ENCODE results near the gene MBTPS2.

Gene MBTPS2

GRCh38 chrX:21905313-21905712 is 65.9 kb downstream of the MBTPS2 start:
- Histone ChIP-seq H3K27ac (ENCODE audit: low read length, poor library complexity, severe bottlenecking) (no peak overlapping the region), H3K36me3 (ENCODE audit: control insufficient read depth in 1 of 2, insufficient read depth in 2 of 2, low read depth in 1 of 2, low read length in 2 of 2) (no peaks in the 10 kb centered on the region), H2AFZ (ENCODE audit: low read depth, low read length) (no peak overlapping the region), H3K23ac (ENCODE audit: low read length in 2 of 2) (no peak overlapping the region), H4K8ac (ENCODE audit: low read length) (no peak overlapping the region), H3K9ac (ENCODE audit: low read length) (no peak overlapping the region), H3K27me3 (ENCODE audit: control insufficient read depth in 1 of 2, insufficient read depth in 1 of 2, low read length in 2 of 2) (no peaks in the 10 kb centered on the region), H3K18ac (ENCODE audit: low read depth in 1 of 2, low read length in 2 of 2) (peak overlapping the region in 1 of 2 experiments; percentile 21), H3K4me3 (ENCODE audit: insufficient read depth in 1 of 2, low read depth in 1 of 2, low read length in 2 of 2) (no peak overlapping the region), H3K9me3 (ENCODE audit: control insufficient read depth, low read length) (no peaks in the 10 kb centered on the region), H2BK120ac (ENCODE audit: low read depth, low read length) (no peak overlapping the region), H3K79me1 (replicated peaks; ENCODE audit: low read length, poor library complexity, severe bottlenecking) (no peaks in the 10 kb centered on the region), H2BK15ac (ENCODE audit: low read depth, poor library complexity, severe bottlenecking) (no peak overlapping the region), H2AK5ac (ENCODE audit: low read length, severe bottlenecking) (no peak overlapping the region), H3K4me2 (ENCODE audit: low read length, poor library complexity, severe bottlenecking) (no peak overlapping the region), H2BK12ac (ENCODE audit: low read length in 2 of 2) (no peak overlapping the region), H3K4ac (ENCODE audit: low read depth in 1 of 2, low read length in 2 of 2) (no peak overlapping the region), H4K91ac (ENCODE audit: low read length) (no peak overlapping the region), H3K4me1 (ENCODE audit: control insufficient read depth, insufficient read depth, low read depth, low read length) (no peaks in the 10 kb centered on the region), H2BK5ac (ENCODE audit: low read depth, low read length, poor library complexity, severe bottlenecking) (no peak overlapping the region), H3K14ac (ENCODE audit: low read length in 2 of 2) (no peak overlapping the region)
- WGBS: 79% methylated on average over 1 of the region's 2 CpGs
- no peak for DNase-seq

- no peak overlapping the region for H3K14ac ChIP-seq (ENCODE audit: low read length in 2 of 2)
- no peaks in the 10 kb centered on the region for H3K79me1 ChIP-seq (replicated peaks; ENCODE audit: low read length, poor library complexity, severe bottlenecking)
- no peak overlapping the region for H2BK5ac ChIP-seq (ENCODE audit: low read depth, low read length, poor library complexity, severe bottlenecking)
- H3K4me1 ChIP-seq (ENCODE audit: control insufficient read depth, insufficient read depth, low read depth, low read length): no peaks in the 10 kb centered on the region
- no peaks in the 10 kb centered on the region for H3K36me3 ChIP-seq (ENCODE audit: control insufficient read depth in 1 of 2, insufficient read depth in 2 of 2, low read depth in 1 of 2, low read length in 2 of 2)
- H4K91ac ChIP-seq (ENCODE audit: low read length): no peak overlapping the region
- H3K9ac ChIP-seq (ENCODE audit: low read length): no peak overlapping the region
- no peak overlapping the region for H3K23ac ChIP-seq (ENCODE audit: low read length in 2 of 2)
- no peak overlapping the region for H2BK15ac ChIP-seq (ENCODE audit: low read depth, poor library complexity, severe bottlenecking)
- H3K18ac ChIP-seq (ENCODE audit: low read depth in 1 of 2, low read length in 2 of 2): no peak overlapping the region
- no peaks in the 10 kb centered on the region for H3K27me3 ChIP-seq (ENCODE audit: control insufficient read depth in 1 of 2, insufficient read depth in 1 of 2, low read length in 2 of 2)
- no peak overlapping the region for H3K27ac ChIP-seq (ENCODE audit: low read length, poor library complexity, severe bottlenecking)
- no peak overlapping the region for H3K4me2 ChIP-seq (ENCODE audit: low read length, poor library complexity, severe bottlenecking)
- no peak overlapping the region for H3K4ac ChIP-seq (ENCODE audit: low read depth in 1 of 2, low read length in 2 of 2)
- H4K8ac ChIP-seq (ENCODE audit: low read length): no peak overlapping the region
- no peak overlapping the region for H2BK120ac ChIP-seq (ENCODE audit: low read depth, low read length)
- H3K9me3 ChIP-seq (ENCODE audit: control insufficient read depth, low read length): no peaks in the 10 kb centered on the region
- no peak overlapping the region for H3K4me3 ChIP-seq (ENCODE audit: insufficient read depth in 1 of 2, low read depth in 1 of 2, low read length in 2 of 2)
- WGBS: 45% methylated on average over 2 of the region's 3 CpGs
- H2BK12ac ChIP-seq (ENCODE audit: low read length in 2 of 2): no peak overlapping the region
- no peak overlapping the region for H2AFZ ChIP-seq (ENCODE audit: low read depth, low read length)
- H2AK5ac ChIP-seq (ENCODE audit: low read length, severe bottlenecking): no peak overlapping the region
- no peak for DNase-seq
Observed at GRCh38 chrX:21905953-21906352, 66.5 kb downstream of the MBTPS2 start.

- Histone ChIP-seq H3K9ac (ENCODE audit: low read length) (no peak overlapping the region), H3K4me3 (ENCODE audit: insufficient read depth in 1 of 2, low read depth in 1 of 2, low read length in 2 of 2) (no peak overlapping the region), H2BK12ac (ENCODE audit: low read length in 2 of 2) (no peak overlapping the region), H3K27ac (ENCODE audit: low read length, poor library complexity, severe bottlenecking) (no peak overlapping the region), H3K4ac (ENCODE audit: low read depth in 1 of 2, low read length in 2 of 2) (no peak overlapping the region), H2AFZ (ENCODE audit: low read depth, low read length) (no peak overlapping the region), H3K4me2 (ENCODE audit: low read length, poor library complexity, severe bottlenecking) (no peak overlapping the region), H2AK5ac (ENCODE audit: low read length, severe bottlenecking) (no peak overlapping the region), H4K91ac (ENCODE audit: low read length) (no peak overlapping the region), H3K14ac (ENCODE audit: low read length in 2 of 2) (no peak overlapping the region), H2BK15ac (ENCODE audit: low read depth, poor library complexity, severe bottlenecking) (no peak overlapping the region), H3K4me1 (ENCODE audit: control insufficient read depth, insufficient read depth, low read depth, low read length) (no peaks in the 10 kb centered on the region), H3K9me3 (ENCODE audit: control insufficient read depth, low read length) (no peaks in the 10 kb centered on the region), H4K8ac (ENCODE audit: low read length) (no peak overlapping the region), H3K36me3 (ENCODE audit: control insufficient read depth in 1 of 2, insufficient read depth in 2 of 2, low read depth in 1 of 2, low read length in 2 of 2) (no peaks in the 10 kb centered on the region), H3K23ac (ENCODE audit: low read length in 2 of 2) (no peak overlapping the region), H3K79me1 (replicated peaks; ENCODE audit: low read length, poor library complexity, severe bottlenecking) (no peaks in the 10 kb centered on the region), H3K27me3 (ENCODE audit: control insufficient read depth in 1 of 2, insufficient read depth in 1 of 2, low read length in 2 of 2) (no peaks in the 10 kb centered on the region), H3K18ac (ENCODE audit: low read depth in 1 of 2, low read length in 2 of 2) (no peak overlapping the region), H2BK5ac (ENCODE audit: low read depth, low read length, poor library complexity, severe bottlenecking) (no peak overlapping the region), H2BK120ac (ENCODE audit: low read depth, low read length) (no peak overlapping the region)
- no CpG with 5 or more reads among the region's 1 CpG for WGBS
- DNase-seq: peak; percentile 29
Observed at GRCh38 chrX:21907260-21907659, 67.8 kb downstream of the MBTPS2 start.

GRCh38 chrX:21911481-21911880 is 72.1 kb downstream of the MBTPS2 start:
- no peaks in the 10 kb centered on the region for H3K4me1 ChIP-seq (ENCODE audit: control insufficient read depth, insufficient read depth, low read depth, low read length)
- H3K27me3 ChIP-seq (ENCODE audit: control insufficient read depth in 1 of 2, insufficient read depth in 1 of 2, low read length in 2 of 2): no peaks in the 10 kb centered on the region
- H4K91ac ChIP-seq (ENCODE audit: low read length): no peak overlapping the region
- no peaks in the 10 kb centered on the region for H3K79me1 ChIP-seq (replicated peaks; ENCODE audit: low read length, poor library complexity, severe bottlenecking)
- H2BK120ac ChIP-seq (ENCODE audit: low read depth, low read length): no peak overlapping the region
- no peak overlapping the region for H3K9ac ChIP-seq (ENCODE audit: low read length)
- no peak overlapping the region for H3K4me3 ChIP-seq (ENCODE audit: insufficient read depth in 1 of 2, low read depth in 1 of 2, low read length in 2 of 2)
- WGBS: 98% methylated on average over 3 of the region's 4 CpGs
- DNase-seq: no peak
- H3K18ac ChIP-seq (ENCODE audit: low read depth in 1 of 2, low read length in 2 of 2): no peak overlapping the region
- no peak overlapping the region for H2AFZ ChIP-seq (ENCODE audit: low read depth, low read length)
- no peak overlapping the region for H3K4me2 ChIP-seq (ENCODE audit: low read length, poor library complexity, severe bottlenecking)
- no peak overlapping the region for H2BK5ac ChIP-seq (ENCODE audit: low read depth, low read length, poor library complexity, severe bottlenecking)
- H2BK12ac ChIP-seq (ENCODE audit: low read length in 2 of 2): no peak overlapping the region
- no peak overlapping the region for H2AK5ac ChIP-seq (ENCODE audit: low read length, severe bottlenecking)
- H3K36me3 ChIP-seq (ENCODE audit: control insufficient read depth in 1 of 2, insufficient read depth in 2 of 2, low read depth in 1 of 2, low read length in 2 of 2): no peaks in the 10 kb centered on the region
- no peak overlapping the region for H2BK15ac ChIP-seq (ENCODE audit: low read depth, poor library complexity, severe bottlenecking)
- H3K27ac ChIP-seq (ENCODE audit: low read length, poor library complexity, severe bottlenecking): no peak overlapping the region
- H3K4ac ChIP-seq (ENCODE audit: low read depth in 1 of 2, low read length in 2 of 2): no peak overlapping the region
- H3K23ac ChIP-seq (ENCODE audit: low read length in 2 of 2): no peak overlapping the region
- no peak overlapping the region for H4K8ac ChIP-seq (ENCODE audit: low read length)
- no peak overlapping the region for H3K14ac ChIP-seq (ENCODE audit: low read length in 2 of 2)
- no peaks in the 10 kb centered on the region for H3K9me3 ChIP-seq (ENCODE audit: control insufficient read depth, low read length)

All from mesenchymal stem cell (in vitro differentiated cells and primary cell).